Measurements from ENCODE around the gene DHX9. TPM values are rescaled to one million over a fixed set of nuclear protein-coding genes. Genes with fewer than 3 reads are reported as not detected.

DHX9 gene
- 100 to 1,000 TPM; 103 to 172 (median 144) TPM for total RNA-seq

- TF ChIP-seq CTCF (IDR thresholded peaks at IDR 0.05) = peak in 3 of 6 experiments; percentile 2 to 30 (median 21)
- peak; percentile 91 to 93 for TF ChIP-seq POLR2A (IDR thresholded peaks at IDR 0.05)
- peaks cover 0 to 6% of the 10 kb centered on the region in 2 donors for H3K36me3 ChIP-seq
- H3K27me3 ChIP-seq = no peaks in the 10 kb centered on the region
- WGBS, 2 donors = 0 to 2% methylated on average over 36 to 55 of the region's 92 CpGs
- peaks cover 22 to 25% of the 10 kb centered on the region in 2 donors for H3K4me1 ChIP-seq
- no peaks in the 10 kb centered on the region for H3K9me3 ChIP-seq
- H3K27ac ChIP-seq = peak within 1 kb of the TSS; percentile 87 to 94 (median 93)
- peak within 1 kb of the TSS; percentile 31 to 85 (median 59) for H3K4me3 ChIP-seq (replicated peaks in 1 of 3)
- intact Hi-C loops (cut with DNase I) = no loop called here
- peak; percentile 94 to 95 for DNase-seq
Measured at GRCh38 chr1:182839209-182840066, at the start of gene DHX9. DHX9 (plus strand) TSS chr1:182839347; CDS start chr1:182842567, 3,220 bp downstream.

GRCh38 chr1:182791281-182792179 is 47.6 kb upstream of the DHX9 start:
- H3K27ac ChIP-seq = no peak overlapping the region
- TF ChIP-seq POLR2A (IDR thresholded peaks at IDR 0.05) (no peak), CTCF (IDR thresholded peaks at IDR 0.05) (no peak)
- WGBS, 2 donors = 95 to 96% methylated on average over 8 of the region's 8 CpGs
- DNase-seq = no peak
- no peaks in the 10 kb centered on the region for H3K36me3 ChIP-seq
- peaks cover 5 to 10% of the 10 kb centered on the region in 2 donors for H3K4me1 ChIP-seq
- no peak overlapping the region for H3K4me3 ChIP-seq (replicated peaks in 1 of 3)
- intact Hi-C loops (cut with DNase I) = no loop called here
- H3K9me3 ChIP-seq = no peaks in the 10 kb centered on the region
- H3K27me3 ChIP-seq = no peaks in the 10 kb centered on the region

GRCh38 chr1:182794091-182794490 is 45.1 kb upstream of the DHX9 start:
- Histone ChIP-seq H3K4me3 (replicated peaks in 1 of 3) (no peak overlapping the region), H3K9me3 (no peaks in the 10 kb centered on the region), H3K36me3 (no peaks in the 10 kb centered on the region), H3K27me3 (no peaks in the 10 kb centered on the region), H3K4me1 (peaks cover 5 to 6% of the 10 kb centered on the region in 2 donors), H3K27ac (no peak overlapping the region)
- 95 to 100% methylated on average over 2 of the region's 2 CpGs for WGBS, 2 donors
- no peak for TF ChIP-seq CTCF (IDR thresholded peaks at IDR 0.05)
- TF ChIP-seq POLR2A (IDR thresholded peaks at IDR 0.05) = no peak
- DNase-seq = no peak
- intact Hi-C loops (cut with DNase I) = no loop called here

GRCh38 chr1:182794676-182795201 is 44.4 kb upstream of the DHX9 start:
- Histone ChIP-seq H3K36me3 (no peaks in the 10 kb centered on the region), H3K4me3 (replicated peaks in 1 of 3) (no peak overlapping the region), H3K27ac (no peak overlapping the region), H3K27me3 (no peaks in the 10 kb centered on the region), H3K4me1 (peaks cover 5 to 6% of the 10 kb centered on the region in 2 donors), H3K9me3 (no peaks in the 10 kb centered on the region)
- intact Hi-C loops (cut with DNase I) = no loop called here
- TF ChIP-seq CTCF (IDR thresholded peaks at IDR 0.05) = no peak
- no peak for TF ChIP-seq POLR2A (IDR thresholded peaks at IDR 0.05)
- WGBS, 2 donors = 83 to 96% methylated on average over 3 of the region's 3 CpGs
- no peak for DNase-seq

Measured in thyroid gland (tissue), 4 donors.